Stimulated activated effector memory CD8-positive, alpha-beta T cell treated with anti-CD3 and anti-CD28 coated beads, Interleukin-12 subunit alpha, Interleukin-12 subunit beta, amount 100 ng/mL, for 72 hours (primary cell): ENCODE results near the gene MAGI3.
"Not testable (repeated sequence)": the region's sequence is repeated elsewhere in the genome, so short reads cannot be mapped to it uniquely, and the experiment has no call there.

Source experiments
- ATAC-seq: fragments of 150-1000 bp; cut with Tn5 transposase; 2 replicates; pipeline ENCODE4 v1.10.0; 2021
- DNase-seq, 2 donors: peaks; one replicate each; pipeline ENCODE4 v3.0.0; 2021 to 2022; ENCODE audit warnings: low spot score in 2 of 2
- H3K27ac Mint-ChIP-seq: one replicate; pipeline ENCODE4 v1.8.0; 2022; ENCODE audit warnings: mild to moderate bottlenecking, mixed read lengths
- H3K36me3 Mint-ChIP-seq: one replicate; pipeline ENCODE4 v1.8.0; 2022; ENCODE audit warnings: mild to moderate bottlenecking, mixed read lengths
- H3K4me1 Mint-ChIP-seq: one replicate; pipeline ENCODE4 v1.8.0; 2022; ENCODE audit warnings: mixed read lengths
- H3K4me3 Mint-ChIP-seq: one replicate; pipeline ENCODE4 v1.8.0; 2022; ENCODE audit warnings: mild to moderate bottlenecking, mixed read lengths
- H3K9me3 Mint-ChIP-seq: one replicate; pipeline ENCODE4 v1.8.0; 2022; ENCODE audit warnings: mixed read lengths

The MAGI3 gene

DNA sequence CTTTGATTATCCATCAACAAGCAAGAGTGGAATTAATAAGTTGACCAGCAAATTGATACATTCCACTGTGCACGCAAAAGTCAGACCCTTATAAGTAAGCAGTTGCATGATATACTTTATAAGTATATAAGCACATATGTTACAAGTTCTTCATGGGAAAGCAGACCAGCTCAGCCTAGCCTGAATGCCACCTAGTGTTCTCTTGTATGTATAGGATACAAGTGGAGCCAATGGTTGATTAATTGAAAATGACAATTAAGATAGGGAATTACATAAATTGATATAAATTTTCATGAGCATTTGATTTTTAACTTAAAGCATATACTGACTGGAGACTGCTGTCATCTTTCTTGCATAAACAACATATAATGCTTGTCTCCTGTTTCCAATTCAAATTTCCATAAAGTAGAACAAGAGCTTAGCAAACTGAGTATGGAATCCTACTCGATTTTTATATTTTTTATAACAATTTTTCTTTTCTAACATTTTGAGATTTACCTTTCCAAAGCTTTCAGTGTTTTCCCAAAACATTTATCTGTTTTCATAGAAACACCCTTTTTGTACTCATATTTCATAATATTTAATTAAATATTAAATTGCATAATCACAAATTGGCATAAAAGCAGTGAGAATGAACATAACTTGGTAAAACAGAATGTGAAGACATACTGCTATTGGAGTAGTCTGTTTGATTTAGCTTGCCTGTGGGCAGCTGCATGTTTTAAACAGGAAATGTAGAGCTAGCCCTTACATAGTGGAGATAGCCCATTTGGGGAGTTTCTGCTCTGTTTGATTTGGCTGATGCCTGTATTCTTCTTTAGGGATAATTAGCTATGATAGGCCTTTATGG lies 62.8 kb downstream of the MAGI3 start:
- H3K9me3 Mint-ChIP-seq: peaks cover 3% of the 10 kb centered on the region
- ATAC-seq: no peak
- H3K27ac Mint-ChIP-seq: no peak overlapping the region
- no peak overlapping the region for H3K4me3 Mint-ChIP-seq
- no peak for DNase-seq
- H3K4me1 Mint-ChIP-seq: no peaks in the 10 kb centered on the region
- no peaks in the 10 kb centered on the region for H3K36me3 Mint-ChIP-seq

DNA sequence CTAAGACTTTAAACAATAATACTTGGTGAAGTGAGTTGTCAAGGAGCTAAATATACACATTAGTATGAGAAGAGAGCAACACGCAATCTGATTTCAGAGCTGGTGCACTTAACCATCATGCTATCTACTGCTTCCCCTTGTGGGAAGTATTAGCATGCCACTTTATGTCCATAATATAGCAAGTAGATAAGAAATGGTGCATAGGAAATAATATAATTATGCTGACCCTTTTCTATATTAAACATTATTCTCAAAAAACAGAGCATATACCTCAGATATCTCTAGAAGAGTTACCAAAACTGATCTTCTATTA lies 63.4 kb downstream of the MAGI3 start:
- no peak for ATAC-seq
- no peaks in the 10 kb centered on the region for H3K4me1 Mint-ChIP-seq
- H3K4me3 Mint-ChIP-seq: no peak overlapping the region
- DNase-seq: no peak
- H3K27ac Mint-ChIP-seq: no peak overlapping the region
- peaks cover 3% of the 10 kb centered on the region for H3K9me3 Mint-ChIP-seq
- no peaks in the 10 kb centered on the region for H3K36me3 Mint-ChIP-seq

DNA sequence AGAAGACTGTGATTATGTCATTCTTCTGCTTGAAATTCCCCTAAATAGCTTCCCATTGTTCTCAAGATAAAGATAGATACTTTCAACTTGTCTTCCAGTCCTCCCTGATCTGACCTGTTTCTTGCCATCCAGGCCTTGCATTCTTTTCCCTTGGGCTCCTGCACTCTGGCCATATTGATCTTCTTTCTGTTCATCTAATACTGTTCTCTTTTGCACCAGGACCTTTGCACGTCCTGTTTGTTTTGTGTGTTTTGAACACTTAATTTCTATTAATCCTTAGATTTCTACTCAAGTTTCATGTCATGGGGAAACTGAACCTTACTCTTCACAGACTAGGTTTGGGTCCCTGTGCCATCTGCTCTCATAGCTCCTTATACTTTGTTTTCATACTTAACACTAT lies 65.1 kb downstream of the MAGI3 start:
- H3K27ac Mint-ChIP-seq: no peak overlapping the region
- peaks cover 3% of the 10 kb centered on the region for H3K9me3 Mint-ChIP-seq
- no peaks in the 10 kb centered on the region for H3K4me1 Mint-ChIP-seq
- ATAC-seq: no peak
- DNase-seq: no peak
- no peaks in the 10 kb centered on the region for H3K36me3 Mint-ChIP-seq
- H3K4me3 Mint-ChIP-seq: no peak overlapping the region

DNA sequence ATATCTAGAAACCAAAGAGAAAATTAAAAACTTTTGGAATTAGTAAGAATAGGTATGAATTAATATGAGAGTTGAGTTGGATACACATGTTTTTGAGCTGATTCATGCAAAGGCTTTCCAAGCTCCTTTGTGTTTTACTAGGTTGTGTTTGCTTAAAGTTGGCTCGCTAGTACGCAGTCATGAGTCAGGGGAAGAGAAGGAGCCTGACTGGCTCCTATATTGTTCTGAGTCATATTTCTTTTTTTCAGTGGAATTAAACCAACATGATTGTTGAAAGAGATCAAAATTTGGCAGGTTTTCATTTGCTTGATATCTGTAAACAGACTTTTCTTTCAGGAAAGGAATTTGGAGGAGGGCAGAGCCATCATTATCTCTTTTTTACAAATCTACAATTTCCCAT lies 66.7 kb downstream of the MAGI3 start:
- Mint-ChIP-seq H3K4me3 (no peak overlapping the region), H3K9me3 (peaks cover 3% of the 10 kb centered on the region), H3K27ac (no peak overlapping the region), H3K4me1 (no peaks in the 10 kb centered on the region), H3K36me3 (no peaks in the 10 kb centered on the region)
- ATAC-seq: no peak
- no peak for DNase-seq

DNA sequence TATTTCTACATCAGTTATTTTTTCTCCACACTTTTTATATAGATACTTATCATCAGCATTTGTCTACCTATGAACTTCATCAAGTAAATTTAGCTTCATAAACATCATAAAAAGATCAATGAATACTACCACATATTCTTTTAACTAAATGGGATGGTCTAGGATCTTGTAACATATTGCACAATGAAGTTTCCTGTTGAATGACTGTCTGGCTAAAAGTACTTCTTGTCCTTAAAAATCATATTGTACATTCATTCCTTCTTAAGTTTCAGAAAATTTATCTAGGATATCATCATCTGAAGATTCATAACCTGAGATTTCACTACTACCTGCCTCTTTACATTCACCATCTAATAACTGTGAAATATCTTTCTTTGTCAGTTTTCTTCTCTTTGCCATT lies 69.0 kb downstream of the MAGI3 start:
- H3K36me3 Mint-ChIP-seq: no peaks in the 10 kb centered on the region
- no peaks in the 10 kb centered on the region for H3K4me1 Mint-ChIP-seq
- H3K27ac Mint-ChIP-seq: no peak overlapping the region
- no peak for DNase-seq
- no peak overlapping the region for H3K4me3 Mint-ChIP-seq
- H3K9me3 Mint-ChIP-seq: peaks cover 3% of the 10 kb centered on the region
- no peak for ATAC-seq

DNA sequence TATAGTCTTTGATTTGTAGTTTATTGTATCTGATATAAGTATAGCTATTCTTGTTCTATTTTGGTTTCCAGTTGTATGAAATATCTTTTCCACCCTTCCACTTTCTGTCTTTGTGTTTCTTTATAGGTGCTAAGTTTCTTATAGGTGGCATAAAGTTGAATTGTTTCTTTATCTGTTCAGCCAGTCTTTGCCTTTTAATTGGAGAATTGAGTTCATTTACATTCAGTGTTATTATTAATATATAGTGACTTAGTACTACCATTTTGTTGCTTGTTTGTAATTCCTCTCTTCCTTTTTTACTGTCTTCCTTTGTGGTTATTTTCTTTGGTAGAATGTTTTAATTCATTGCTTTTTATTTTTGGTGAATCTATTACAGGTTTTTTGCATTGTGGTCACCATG lies 77.7 kb downstream of the MAGI3 start:
- Mint-ChIP-seq H3K4me3 (no peak overlapping the region), H3K4me1 (no peaks in the 10 kb centered on the region), H3K36me3 (no peaks in the 10 kb centered on the region), H3K27ac (no peak overlapping the region), H3K9me3 (peaks cover 19% of the 10 kb centered on the region)
- ATAC-seq: no peak
- DNase-seq: no peak

DNA sequence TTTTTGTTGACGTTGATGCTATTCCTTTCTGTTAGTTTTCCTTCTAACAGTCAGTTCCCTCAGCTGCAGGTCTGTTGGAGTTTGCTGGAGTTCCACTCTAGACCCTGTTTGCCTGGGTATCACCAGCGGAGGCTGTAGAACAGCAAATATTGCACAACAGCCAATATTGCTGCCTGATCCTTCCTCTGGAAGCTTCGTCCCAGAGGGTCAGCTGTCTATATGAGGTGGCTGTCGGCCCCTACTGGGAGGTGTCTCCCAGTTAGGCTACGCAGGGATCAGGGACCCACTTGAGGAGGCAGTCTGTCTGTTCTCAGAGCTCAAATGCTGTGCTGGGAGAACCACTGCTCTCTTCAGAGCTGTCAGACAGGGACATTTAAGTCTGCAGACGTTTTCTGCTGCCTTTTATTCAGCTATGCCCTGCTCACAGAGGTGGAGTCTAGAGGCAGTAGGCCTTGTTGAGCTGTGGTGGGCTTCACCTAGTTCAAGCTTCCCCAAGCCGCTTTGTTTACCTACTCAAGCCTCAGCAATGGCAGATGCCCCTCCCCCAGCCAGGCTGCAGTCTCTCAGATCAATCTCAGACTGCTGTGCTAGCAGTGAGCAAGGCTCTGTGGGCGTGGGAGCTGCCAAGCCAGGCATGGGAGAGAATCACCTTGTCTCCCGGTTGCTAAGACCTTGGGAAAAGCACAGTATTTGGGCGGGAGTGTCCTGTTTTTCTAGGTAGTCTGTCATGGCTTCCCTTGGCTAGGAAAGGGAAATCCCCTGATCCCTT lies 88.3 kb downstream of the MAGI3 start:
- not testable (repeated sequence) for H3K27ac Mint-ChIP-seq, ATAC-seq, H3K36me3 Mint-ChIP-seq, H3K4me3 Mint-ChIP-seq, DNase-seq, H3K4me1 Mint-ChIP-seq
- H3K9me3 Mint-ChIP-seq: peaks cover 26% of the 10 kb centered on the region

DNA sequence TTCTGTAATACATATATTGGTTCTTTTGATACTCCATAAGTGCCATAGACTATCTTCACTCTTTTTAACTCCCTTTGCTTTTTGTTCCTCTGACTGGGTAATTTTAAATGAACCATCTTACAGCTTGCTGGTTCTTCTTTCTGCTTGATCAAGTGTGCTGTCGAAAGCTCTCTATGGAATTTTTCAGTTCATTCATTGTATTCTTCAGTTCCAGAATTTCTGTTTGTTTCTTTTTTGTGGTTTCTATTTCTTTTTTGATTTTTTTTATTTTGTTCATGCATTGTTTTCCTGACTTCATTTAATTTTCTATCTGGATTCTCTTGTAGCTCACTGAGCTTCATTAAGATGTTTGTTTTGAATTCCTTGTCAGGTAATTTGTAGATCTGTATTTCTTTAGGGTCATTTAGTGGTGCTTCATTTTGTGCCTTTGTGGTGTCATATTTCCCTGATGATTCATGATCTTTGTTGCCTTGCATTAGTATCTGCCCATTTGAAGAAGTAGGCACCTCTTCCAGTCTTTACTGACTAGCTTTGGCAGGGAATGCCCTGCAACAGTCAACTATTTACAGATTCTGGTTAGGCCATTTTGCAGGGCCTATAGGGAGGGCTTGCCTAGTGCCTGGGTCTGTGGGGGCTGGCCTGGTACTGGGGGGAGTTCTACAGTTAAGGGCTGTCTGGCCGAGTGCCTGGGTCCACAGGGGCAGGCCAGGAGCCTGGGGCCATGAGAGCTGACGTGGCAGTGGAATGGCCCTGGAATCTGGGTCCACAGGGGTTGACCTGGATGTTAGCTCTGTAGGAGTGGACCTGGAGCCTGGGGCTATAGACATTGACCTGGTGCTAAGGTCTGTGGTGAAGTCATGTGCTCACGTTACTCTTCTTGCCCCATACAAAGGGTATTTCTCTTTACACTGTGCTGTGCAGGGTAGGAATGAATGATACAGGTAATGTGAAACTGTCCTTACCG lies 89.7 kb downstream of the MAGI3 start:
- DNase-seq: no peak
- no peaks in the 10 kb centered on the region for H3K4me1 Mint-ChIP-seq
- no peak for ATAC-seq
- H3K9me3 Mint-ChIP-seq: peaks cover 26% of the 10 kb centered on the region
- H3K36me3 Mint-ChIP-seq: no peaks in the 10 kb centered on the region
- no peak overlapping the region for H3K27ac Mint-ChIP-seq
- H3K4me3 Mint-ChIP-seq: no peak overlapping the region

DNA sequence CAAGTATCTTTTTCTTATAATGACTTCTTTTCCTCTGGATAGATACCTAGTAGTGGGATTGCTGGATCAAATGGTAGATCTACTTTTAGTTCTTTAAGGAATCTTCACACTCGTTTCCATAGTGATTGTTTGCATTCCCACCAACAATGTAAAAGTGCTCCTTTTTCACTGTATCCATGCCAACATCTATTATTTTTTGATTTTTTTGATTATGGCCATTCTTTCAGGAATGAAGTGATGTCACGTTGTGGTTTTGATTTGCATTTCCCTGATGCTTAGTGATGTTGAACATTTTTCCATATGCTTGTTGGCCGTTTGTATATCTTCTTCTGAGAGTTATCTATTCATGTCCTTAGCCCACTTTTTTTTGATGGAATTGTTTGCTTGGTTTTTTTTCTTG lies 94.8 kb downstream of the MAGI3 start:
- not testable (repeated sequence) for DNase-seq, H3K4me1 Mint-ChIP-seq, ATAC-seq, H3K36me3 Mint-ChIP-seq, H3K27ac Mint-ChIP-seq, H3K4me3 Mint-ChIP-seq
- H3K9me3 Mint-ChIP-seq: peaks cover 10% of the 10 kb centered on the region

DNA sequence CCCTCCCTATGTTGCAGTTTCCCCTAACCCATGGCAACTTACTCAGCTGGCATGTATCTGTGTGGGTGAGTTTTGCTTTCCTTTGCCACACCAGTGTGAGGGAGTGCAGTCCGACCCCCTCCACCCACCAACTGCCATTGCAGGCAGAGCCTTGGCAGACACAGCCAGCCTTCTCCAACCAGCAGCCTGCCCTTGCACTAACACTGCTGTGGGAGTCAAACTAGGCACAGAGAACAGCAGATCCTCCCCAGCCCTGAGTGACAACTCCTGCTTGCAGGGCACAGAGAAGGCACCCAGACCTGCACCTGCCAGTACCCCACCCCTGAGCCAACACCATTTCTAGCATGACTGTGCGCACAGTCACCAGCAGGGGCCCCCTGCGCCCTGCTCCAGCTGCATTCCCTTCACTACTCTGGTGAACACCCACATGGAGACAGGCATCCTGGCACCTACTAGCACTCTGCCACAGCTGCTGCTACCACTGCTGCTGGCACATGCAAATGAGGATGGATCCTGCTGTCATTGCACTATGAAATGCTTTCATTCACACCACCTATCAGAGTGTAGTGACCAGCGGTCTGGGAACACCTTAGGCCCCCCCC lies 98.4 kb downstream of the MAGI3 start:
- Mint-ChIP-seq H3K9me3 (peaks cover 25% of the 10 kb centered on the region), H3K27ac (no peak overlapping the region), H3K4me3 (no peak overlapping the region), H3K36me3 (no peaks in the 10 kb centered on the region), H3K4me1 (no peaks in the 10 kb centered on the region)
- DNase-seq (no peak), ATAC-seq (no peak)

DNA sequence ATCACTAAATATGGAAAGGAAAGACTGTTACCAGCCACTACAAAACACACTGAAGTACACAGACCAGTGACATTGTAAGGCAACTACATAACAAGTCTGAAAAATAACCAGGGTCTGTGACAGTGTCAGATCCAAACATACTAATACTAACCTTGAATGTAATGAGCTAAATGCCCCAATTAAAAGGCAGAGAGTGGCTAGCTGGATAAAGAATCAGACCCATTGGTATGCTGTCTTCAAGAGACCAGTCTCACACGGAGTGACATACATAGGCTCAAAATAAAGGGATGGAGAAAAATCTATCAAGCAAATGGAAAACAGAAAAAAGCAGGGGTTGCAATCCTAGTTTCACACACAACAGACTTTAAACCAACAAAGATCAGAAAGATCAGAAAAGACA lies 100.1 kb downstream of the MAGI3 start:
- no peaks in the 10 kb centered on the region for H3K36me3 Mint-ChIP-seq
- H3K9me3 Mint-ChIP-seq: peaks cover 25% of the 10 kb centered on the region
- DNase-seq: no peak
- H3K4me3 Mint-ChIP-seq: no peak overlapping the region
- no peaks in the 10 kb centered on the region for H3K4me1 Mint-ChIP-seq
- H3K27ac Mint-ChIP-seq: no peak overlapping the region
- no peak for ATAC-seq

DNA sequence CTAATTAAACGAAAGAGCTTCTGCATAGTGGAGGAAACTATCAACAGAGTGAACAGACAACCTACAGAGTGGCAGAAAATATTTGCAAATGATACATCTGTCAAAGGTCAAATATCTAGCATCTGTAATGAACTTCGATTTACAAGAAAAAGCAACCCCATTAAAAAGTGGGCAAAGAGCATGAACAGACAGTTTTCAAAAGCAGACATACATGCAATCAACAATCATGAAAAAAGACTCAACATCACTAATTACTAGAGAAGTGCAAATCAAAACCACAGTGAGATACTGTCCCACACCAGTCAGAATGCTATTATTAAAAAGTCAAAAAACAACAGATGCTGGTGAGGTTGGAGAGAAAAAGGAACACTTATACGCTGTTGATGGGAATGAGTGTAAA lies 103.2 kb downstream of the MAGI3 start:
- no peak overlapping the region for H3K27ac Mint-ChIP-seq
- no peaks in the 10 kb centered on the region for H3K4me1 Mint-ChIP-seq
- H3K9me3 Mint-ChIP-seq: peaks cover 25% of the 10 kb centered on the region
- H3K36me3 Mint-ChIP-seq: no peaks in the 10 kb centered on the region
- DNase-seq: no peak
- no peak for ATAC-seq
- H3K4me3 Mint-ChIP-seq: no peak overlapping the region

DNA sequence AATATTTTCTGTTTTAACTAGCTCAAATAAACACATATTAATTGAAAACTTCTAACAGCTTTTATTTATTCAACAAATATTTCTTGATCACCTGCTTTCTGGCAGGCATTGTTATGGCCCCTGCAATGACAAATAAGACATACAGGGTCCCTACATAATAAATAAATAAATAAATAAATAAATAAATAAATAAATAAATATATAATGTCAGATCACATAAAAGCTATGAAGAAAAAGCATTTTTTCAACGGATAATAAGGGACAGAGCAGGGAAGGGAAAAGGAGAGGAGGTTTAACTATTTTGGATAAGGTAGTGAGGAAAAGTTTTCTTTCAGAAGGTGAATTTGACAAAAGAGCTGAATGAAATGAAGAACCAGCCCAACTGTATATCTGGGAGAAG lies 115.0 kb downstream of the MAGI3 start:
- H3K27ac Mint-ChIP-seq: no peak overlapping the region
- H3K9me3 Mint-ChIP-seq: no peaks in the 10 kb centered on the region
- ATAC-seq: no peak
- H3K4me1 Mint-ChIP-seq: no peaks in the 10 kb centered on the region
- H3K36me3 Mint-ChIP-seq: no peaks in the 10 kb centered on the region
- DNase-seq: no peak
- no peak overlapping the region for H3K4me3 Mint-ChIP-seq

DNA sequence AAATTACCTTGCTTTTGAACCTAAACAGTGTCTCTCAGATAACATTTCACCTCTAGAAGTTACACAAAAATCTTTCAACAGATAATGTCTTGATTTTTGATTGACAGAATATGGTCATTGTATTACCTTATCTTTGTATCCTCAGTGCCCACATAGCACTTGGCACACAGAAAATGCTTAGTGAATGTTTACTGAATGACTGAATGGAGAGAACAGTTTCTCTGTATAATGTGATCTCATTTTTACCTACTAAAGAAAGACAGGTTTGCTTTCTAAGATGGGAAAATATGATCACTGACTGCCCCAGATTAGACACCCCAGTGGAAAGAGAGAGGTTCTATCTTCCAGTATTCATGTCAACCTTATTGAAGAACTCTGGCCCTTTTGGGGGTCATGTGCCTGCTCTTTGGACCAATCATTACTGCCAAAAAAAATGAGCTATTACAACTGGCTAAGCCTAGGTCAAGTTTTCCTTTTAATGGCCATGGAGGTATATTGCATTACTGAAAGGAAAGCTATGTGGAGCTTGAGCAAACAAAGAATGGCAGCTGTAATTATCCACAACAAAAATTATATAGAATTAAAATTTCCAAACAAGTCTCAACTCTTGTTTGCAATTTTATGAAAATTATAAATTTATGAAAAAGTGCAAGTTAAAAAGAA lies 117.4 kb downstream of the MAGI3 start:
- ATAC-seq: no peak
- no peak for DNase-seq
- H3K36me3 Mint-ChIP-seq: no peaks in the 10 kb centered on the region
- no peaks in the 10 kb centered on the region for H3K9me3 Mint-ChIP-seq
- no peak overlapping the region for H3K27ac Mint-ChIP-seq
- no peak overlapping the region for H3K4me3 Mint-ChIP-seq
- no peaks in the 10 kb centered on the region for H3K4me1 Mint-ChIP-seq
